Gastroesophageal sphincter (tissue), 3 donors: ENCODE data around the gene ZGPAT.

Source experiments
- EP300 ChIP-seq: sonication (generic); formaldehyde crosslinking; IDR thresholded peaks from one replicate; pipeline ENCODE4 v1.6.1; 2017; ENCODE audit warnings: antibody characterized with exemption, mild to moderate bottlenecking
- POLR2A ChIP-seq, 2 donors: fragments of 450-650 bp; IDR thresholded peaks; one replicate each; pipeline ENCODE4 v1.6.1; 2017; ENCODE audit warnings: antibody characterized with exemption in 2 of 2, mild to moderate bottlenecking in 2 of 2, moderate library complexity in 1 of 2
- POLR2AphosphoS5 ChIP-seq: sonication (generic); formaldehyde crosslinking; IDR thresholded peaks from one replicate; pipeline ENCODE4 v1.6.1; 2017; ENCODE audit warnings: antibody characterized with exemption
- TF ChIP-seq, protein P1 (sequence below), 4 experiments: fragments of 200-600 bp in 2 of 4; fragments of 450-650 bp in 2 of 4; sonication (generic) in 1 of 4; IDR thresholded peaks; one replicate each; pipeline ENCODE4 v1.5.1; 2017 to 2019; ENCODE audit warnings: antibody characterized with exemption in 4 of 4, mild to moderate bottlenecking in 2 of 4, moderate library complexity in 2 of 4

DNA sequence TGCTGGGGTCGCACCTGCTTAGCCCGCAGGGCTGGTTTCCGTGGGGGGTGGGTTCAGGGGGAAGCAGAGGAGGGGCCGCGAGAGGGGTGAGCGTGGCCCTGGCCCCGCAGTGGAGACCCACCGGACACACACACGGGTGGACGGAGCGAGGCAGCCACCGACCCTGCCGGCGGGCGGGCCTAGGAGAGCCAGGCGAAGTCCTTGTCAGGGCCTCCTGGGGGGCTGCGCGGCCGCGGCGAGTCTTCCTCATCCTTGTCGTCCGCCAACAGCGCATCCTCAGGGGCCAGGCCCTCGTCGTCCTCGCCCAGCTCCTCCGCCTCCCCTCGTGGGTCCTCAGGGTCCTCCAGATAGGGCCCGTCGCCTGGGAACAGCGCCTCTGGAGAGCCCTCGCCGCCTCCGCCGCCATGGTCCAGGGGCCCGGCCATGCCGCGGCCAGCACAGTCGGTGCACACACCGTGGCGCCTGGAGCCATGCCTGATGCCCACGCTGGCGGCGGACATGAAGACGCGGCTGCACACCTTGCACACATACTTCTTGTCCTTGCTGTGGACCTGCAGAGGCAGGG is 39.0 kb downstream of the ZGPAT start:
- TF ChIP-seq, protein P1, sequence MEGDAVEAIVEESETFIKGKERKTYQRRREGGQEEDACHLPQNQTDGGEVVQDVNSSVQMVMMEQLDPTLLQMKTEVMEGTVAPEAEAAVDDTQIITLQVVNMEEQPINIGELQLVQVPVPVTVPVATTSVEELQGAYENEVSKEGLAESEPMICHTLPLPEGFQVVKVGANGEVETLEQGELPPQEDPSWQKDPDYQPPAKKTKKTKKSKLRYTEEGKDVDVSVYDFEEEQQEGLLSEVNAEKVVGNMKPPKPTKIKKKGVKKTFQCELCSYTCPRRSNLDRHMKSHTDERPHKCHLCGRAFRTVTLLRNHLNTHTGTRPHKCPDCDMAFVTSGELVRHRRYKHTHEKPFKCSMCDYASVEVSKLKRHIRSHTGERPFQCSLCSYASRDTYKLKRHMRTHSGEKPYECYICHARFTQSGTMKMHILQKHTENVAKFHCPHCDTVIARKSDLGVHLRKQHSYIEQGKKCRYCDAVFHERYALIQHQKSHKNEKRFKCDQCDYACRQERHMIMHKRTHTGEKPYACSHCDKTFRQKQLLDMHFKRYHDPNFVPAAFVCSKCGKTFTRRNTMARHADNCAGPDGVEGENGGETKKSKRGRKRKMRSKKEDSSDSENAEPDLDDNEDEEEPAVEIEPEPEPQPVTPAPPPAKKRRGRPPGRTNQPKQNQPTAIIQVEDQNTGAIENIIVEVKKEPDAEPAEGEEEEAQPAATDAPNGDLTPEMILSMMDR (IDR thresholded peaks at IDR 0.05): no peak
- no peak for TF ChIP-seq EP300
- TF ChIP-seq POLR2A (IDR thresholded peaks at IDR 0.05): no peak
- no peak for TF ChIP-seq POLR2AphosphoS5
